ENCODE results near the gene PPP6R2.

The PPP6R2 gene

GRCh38 chr22:50443801-50444625 is 100.9 kb downstream of the PPP6R2 start:
- DNase-seq (ENCODE audit: low read depth in 1 of 2, low spot score in 1 of 2), result no peak

DNA sequence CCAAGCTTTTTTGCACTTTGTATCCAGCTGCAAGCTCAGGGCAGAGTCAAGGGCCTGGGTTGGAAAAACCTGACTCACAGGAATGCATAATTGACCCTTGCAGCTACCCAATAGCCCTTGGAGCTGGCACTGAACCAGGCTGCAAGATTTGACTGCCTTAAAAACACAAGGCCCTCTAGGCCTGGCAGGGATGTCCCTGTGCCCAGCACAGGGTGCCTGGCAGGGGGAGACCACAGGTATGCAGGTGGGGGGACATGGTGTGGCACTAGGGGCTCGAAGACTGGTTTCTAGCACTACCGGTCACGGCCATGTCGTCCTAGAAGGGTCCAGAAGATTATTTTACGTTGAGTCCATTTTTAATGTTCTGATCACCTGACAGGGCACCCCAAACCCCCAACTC is 101.5 kb downstream of the PPP6R2 start:
- no peak for DNase-seq (ENCODE audit: low read depth in 1 of 2, low spot score in 1 of 2)

- no peak for DNase-seq (ENCODE audit: low read depth in 1 of 2, low spot score in 1 of 2)
Measured at GRCh38 chr22:50445071-50445879, 102.1 kb downstream of the PPP6R2 start.

- no peak for DNase-seq (ENCODE audit: low read depth in 1 of 2, low spot score in 1 of 2)
Measured at GRCh38 chr22:50445880-50446707, 103.0 kb downstream of the PPP6R2 start.

DNA sequence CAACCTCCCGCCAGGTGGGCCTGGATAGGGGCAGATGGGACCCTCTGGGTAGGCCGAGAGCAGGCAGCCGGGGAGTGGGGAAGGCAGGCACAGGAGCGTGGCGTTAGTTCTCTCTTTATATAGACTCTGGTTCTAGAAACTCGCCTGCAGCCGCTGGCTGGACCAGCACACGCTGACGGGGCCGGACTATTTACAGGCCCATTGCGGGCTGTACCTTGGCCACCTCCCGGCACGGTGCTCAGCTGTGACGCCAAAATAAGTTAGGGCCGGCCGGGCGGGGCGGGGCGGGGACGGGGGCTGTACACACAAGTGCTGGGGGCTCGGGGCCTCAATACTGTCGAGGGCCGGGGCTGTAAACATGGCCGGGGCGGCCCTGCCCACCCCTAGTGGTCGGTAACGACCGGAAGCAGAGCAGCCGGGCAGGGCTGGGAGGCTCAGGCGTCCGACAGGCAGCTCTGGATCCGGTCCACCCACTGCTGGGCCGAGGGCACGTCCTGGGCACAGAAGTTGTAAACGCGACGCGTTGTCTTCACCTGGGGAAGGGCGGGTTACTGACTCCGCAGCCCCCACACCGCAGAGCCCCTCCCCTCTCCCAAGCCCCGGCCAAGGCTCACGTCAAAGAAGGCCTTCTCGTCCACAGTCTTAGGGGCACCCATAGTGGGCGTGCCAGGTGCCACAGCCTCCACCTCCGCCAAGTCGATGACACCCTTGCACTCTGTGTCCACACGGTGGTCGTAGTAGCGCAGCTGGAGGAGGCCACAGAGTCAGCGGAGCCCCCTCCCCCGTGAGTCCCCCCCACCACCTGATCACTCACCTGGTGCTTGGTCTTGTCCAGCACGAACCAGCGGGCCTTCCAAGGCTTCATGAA is 103.8 kb downstream of the PPP6R2 start:
- DNase-seq (ENCODE audit: low read depth in 1 of 2, low spot score in 1 of 2), result no peak

- no peak for DNase-seq (ENCODE audit: low read depth in 1 of 2, low spot score in 1 of 2)
Measured at GRCh38 chr22:50447576-50448551, 104.7 kb downstream of the PPP6R2 start.

- no peak for DNase-seq (ENCODE audit: low read depth in 1 of 2, low spot score in 1 of 2)
Measured at GRCh38 chr22:50452649-50453048, 109.5 kb downstream of the PPP6R2 start.

- no peak for DNase-seq (ENCODE audit: low read depth in 1 of 2, low spot score in 1 of 2)
Measured at GRCh38 chr22:50454556-50455075, 111.5 kb downstream of the PPP6R2 start.

- DNase-seq (ENCODE audit: low read depth in 1 of 2, low spot score in 1 of 2), result no peak
Measured at GRCh38 chr22:50455201-50455600, 112.1 kb downstream of the PPP6R2 start.

- no peak for DNase-seq (ENCODE audit: low read depth in 1 of 2, low spot score in 1 of 2)
Measured at GRCh38 chr22:50456026-50456425, 112.9 kb downstream of the PPP6R2 start.

GRCh38 chr22:50456466-50457234 is 113.5 kb downstream of the PPP6R2 start:
- no peak for DNase-seq (ENCODE audit: low read depth in 1 of 2, low spot score in 1 of 2)

DNA sequence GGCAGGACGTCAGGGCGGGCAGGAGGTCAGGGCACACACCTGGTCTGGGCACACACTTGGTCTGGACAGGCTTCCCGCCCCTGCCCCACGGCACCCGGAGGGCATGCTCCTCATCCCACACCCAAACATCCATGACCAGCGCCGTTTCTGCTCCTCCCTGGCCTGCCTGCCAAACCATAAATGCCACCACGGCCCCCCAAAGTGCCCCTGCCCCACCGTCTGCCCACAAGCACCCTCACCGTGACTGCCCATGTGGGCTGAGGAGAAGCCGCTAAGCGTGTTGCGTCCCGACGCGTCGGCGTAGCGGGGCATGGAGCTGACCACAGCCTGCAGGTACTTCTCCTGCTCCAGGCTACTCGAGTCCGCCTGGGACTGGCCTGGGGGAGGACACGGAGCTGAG is 115.9 kb downstream of the PPP6R2 start:
- DNase-seq (ENCODE audit: low read depth in 1 of 2, low spot score in 1 of 2), result no peak

GRCh38 chr22:50459496-50460140 is 116.5 kb downstream of the PPP6R2 start:
- no peak for DNase-seq (ENCODE audit: low read depth in 1 of 2, low spot score in 1 of 2)

GRCh38 chr22:50460938-50461337 is 117.8 kb downstream of the PPP6R2 start:
- no peak for DNase-seq (ENCODE audit: low read depth in 1 of 2, low spot score in 1 of 2)

DNA sequence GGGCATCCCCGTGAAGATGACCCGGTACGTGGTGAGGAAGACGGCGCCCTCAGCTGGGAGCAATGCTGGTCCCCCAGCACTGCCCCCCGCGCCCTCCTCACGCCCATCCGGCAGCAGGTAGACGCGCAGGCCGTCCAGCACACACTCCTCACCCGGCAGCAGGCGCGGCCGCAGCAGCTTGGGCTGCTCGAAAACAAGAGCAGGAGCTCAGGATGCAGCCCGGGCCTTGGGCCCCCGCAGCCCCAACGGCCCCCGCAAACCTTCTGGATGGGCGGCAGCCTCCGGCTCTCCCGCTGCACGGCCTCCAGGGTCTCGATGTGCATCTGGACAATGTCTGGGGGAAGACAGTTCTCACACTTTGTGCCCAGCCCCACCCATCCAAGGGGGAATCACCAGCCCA is 118.4 kb downstream of the PPP6R2 start:
- DNase-seq (ENCODE audit: low read depth in 1 of 2, low spot score in 1 of 2), result no peak

DNA sequence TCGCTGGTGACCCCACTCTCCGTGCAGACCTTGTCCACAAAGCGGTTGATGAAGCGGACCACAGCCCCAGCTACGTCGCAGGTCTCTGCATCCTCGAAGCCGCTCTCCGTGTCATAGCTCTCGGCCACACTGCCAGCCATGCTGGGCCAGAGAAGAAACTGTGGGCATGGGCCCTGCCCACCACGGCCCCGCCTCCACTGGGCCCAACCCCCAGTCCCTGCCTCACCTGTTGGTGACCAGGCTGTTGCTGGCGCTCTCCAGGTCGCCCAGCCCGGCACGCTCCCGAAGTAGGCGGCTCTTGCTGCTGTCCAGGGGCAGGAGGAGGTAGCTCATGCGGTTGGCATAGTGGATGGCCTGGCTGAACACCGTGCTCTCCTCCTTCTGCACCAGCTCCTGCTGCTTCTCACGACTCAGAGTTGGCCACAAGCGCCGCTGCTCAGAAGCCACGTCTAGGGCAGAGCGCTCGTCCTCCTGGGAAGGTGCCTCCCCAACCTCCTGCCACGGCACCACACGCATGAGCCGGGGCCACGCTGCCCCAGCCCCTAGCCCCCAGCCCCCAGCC is 118.9 kb downstream of the PPP6R2 start:
- DNase-seq (ENCODE audit: low read depth in 1 of 2, low spot score in 1 of 2), result no peak

DNA sequence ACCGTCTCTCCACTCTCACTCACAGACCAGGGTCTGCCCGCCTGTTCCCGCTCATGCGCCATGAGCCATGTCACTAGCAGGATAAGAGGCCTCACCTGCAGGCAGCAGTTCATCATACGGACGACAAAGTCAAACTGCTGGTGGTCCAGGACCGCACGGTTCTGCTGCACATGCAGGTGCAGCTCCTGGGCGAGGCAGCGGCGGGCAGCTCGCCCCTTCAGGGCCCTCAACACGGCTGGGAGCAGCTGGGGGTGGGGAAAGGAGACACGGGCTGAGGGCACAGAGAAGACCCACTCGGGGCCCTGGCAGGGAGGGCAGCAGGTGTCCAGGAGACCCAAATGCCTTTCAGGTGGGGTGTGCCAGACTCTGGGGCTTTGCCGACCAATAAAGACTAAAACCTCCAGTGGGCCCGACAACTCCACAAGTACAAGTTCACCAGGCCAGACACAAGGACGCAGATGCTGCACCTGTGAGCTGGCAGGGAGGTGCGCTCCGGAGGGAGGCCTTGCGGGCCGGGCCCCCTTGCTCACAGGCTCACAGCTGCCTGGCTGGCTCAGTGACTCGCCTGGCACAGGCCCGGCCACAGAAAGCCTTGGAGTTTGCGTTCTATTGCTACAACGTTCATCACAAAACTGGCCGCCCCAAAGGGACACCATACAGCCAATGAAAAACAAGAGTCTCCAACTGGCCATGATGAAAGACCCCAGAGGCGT is 120.2 kb downstream of the PPP6R2 start:
- no peak for DNase-seq (ENCODE audit: low read depth in 1 of 2, low spot score in 1 of 2)
